Psoas muscle (tissue), 8 donors: ENCODE results near the gene ST6GALNAC2. TPM values are rescaled to one million over a fixed set of nuclear protein-coding genes. Genes with fewer than 3 reads are reported as not detected.

ENCODE experiments used
- ATAC-seq, 4 donors: fragments of 200-7000 bp; cut with Tn5 transposase; one replicate each; pipeline ENCODE4 v1.9.1; 2020; ENCODE audit warnings: moderate library complexity in 3 of 4, mild to moderate bottlenecking in 2 of 4
- DNase-seq, 2 donors: peaks; one replicate each; pipeline ENCODE4 v3.0.0-alpha.2; 2020
- H3K27ac ChIP-seq: fragments of 200-600 bp; one replicate; pipeline ENCODE4 v1.8.0; 2022
- H3K27me3 ChIP-seq, 3 donors: fragments of 200-600 bp in 1 of 3; one replicate each; pipeline versions ENCODE4 v1.6.1 to v1.8.0; 2013 to 2022; ENCODE audit warnings: low read length in 2 of 3, mild to moderate bottlenecking in 2 of 3, moderate library complexity in 1 of 3; ENCODE audit not compliant: insufficient read depth in 3 of 3
- H3K36me3 ChIP-seq, 2 donors: fragments of 200-600 bp in 1 of 2; one replicate each; pipeline versions ENCODE4 v1.6.1 to v1.8.0; 2013 to 2022; ENCODE audit warnings: low read depth in 1 of 2, mild to moderate bottlenecking in 1 of 2, moderate library complexity in 1 of 2; ENCODE audit not compliant: insufficient read depth in 1 of 2
- H3K4me1 ChIP-seq: fragments of 200-600 bp; one replicate; pipeline ENCODE4 v1.8.0; 2022
- H3K4me3 ChIP-seq: fragments of 200-600 bp; one replicate; pipeline ENCODE4 v1.8.0; 2022; ENCODE audit warnings: mild to moderate bottlenecking
- H3K9me3 ChIP-seq: fragments of 200-600 bp; one replicate; pipeline ENCODE4 v1.8.0; 2022
- WGBS, 3 donors: extraction: QIAGEN DNeasy Blood & Tissue Kit; methylation state at CpG; one replicate each; pipeline versions ENCODE4 v1.1.6 to v1.1.7; 2013; 5-methylcytosine and 5-hydroxymethylcytosine counted together
- intact Hi-C, 2 donors: fragments of 100-400 bp; cut with DNase I; formaldehyde crosslinking; loops; one replicate each; pipeline versions ENCODE4 v1.11.0 to v1.14.2; 2022
- polyA plus RNA-seq, 3 donors: library from polyadenylated mRNA; stranded (reverse); fragments of 200-250 nt; gene quantifications; one replicate each; pipeline ENCODE4 v1.2.3, GENCODE V29; 2013
- total RNA-seq, 4 donors: library from RNA; stranded (reverse); fragmentation: NEBNext Ultra II Directional in 2 of 4; extraction: Animal tissue kit (Norgen Biotek cat#: 25700) in 2 of 4; gene quantifications; one replicate each; pipeline versions ENCODE4 v1.2.1 to v1.2.4, GENCODE V29; 2021 to 2023
- TF ChIP-seq, protein P1 (sequence below): fragments of 200-600 bp; IDR thresholded peaks from one replicate; pipeline ENCODE4 v1.8.0; 2022; ENCODE audit warnings: antibody characterized with exemption
- donor health status: healthy with polysubstance abuse.
- donor health status: DM: no; HTN: no; CAD: no; lungs with moderate emphysema.
- donor health status: Bipolar disorder and iron deficiency.
- donor health status: healthy.
- donor health status: DM: yes; HTN: yes; CAD: no.
- donor health status: DM: no; HTN: no; CAD: no.
- donor health status: DM: no; HTN: no; CAD: no.
- donor health status: DM: yes; HTN: yes; CAD: no.

ST6GALNAC2 gene
- total and polyA plus RNA-seq, 7 donors = 1.2 to 17.8 (median 8.7) TPM

- Histone ChIP-seq H3K27me3 (no peaks in the 10 kb centered on the region), H3K4me3 (peak overlapping the region; percentile 27), H3K4me1 (peaks cover 49% of the 10 kb centered on the region), H3K36me3 (no peaks in the 10 kb centered on the region), H3K27ac (peak overlapping the region; percentile 0), H3K9me3 (no peaks in the 10 kb centered on the region)
- ATAC-seq (no peak), DNase-seq (no peak)
- TF ChIP-seq, protein P1, sequence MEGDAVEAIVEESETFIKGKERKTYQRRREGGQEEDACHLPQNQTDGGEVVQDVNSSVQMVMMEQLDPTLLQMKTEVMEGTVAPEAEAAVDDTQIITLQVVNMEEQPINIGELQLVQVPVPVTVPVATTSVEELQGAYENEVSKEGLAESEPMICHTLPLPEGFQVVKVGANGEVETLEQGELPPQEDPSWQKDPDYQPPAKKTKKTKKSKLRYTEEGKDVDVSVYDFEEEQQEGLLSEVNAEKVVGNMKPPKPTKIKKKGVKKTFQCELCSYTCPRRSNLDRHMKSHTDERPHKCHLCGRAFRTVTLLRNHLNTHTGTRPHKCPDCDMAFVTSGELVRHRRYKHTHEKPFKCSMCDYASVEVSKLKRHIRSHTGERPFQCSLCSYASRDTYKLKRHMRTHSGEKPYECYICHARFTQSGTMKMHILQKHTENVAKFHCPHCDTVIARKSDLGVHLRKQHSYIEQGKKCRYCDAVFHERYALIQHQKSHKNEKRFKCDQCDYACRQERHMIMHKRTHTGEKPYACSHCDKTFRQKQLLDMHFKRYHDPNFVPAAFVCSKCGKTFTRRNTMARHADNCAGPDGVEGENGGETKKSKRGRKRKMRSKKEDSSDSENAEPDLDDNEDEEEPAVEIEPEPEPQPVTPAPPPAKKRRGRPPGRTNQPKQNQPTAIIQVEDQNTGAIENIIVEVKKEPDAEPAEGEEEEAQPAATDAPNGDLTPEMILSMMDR = no peak
- intact Hi-C loops = loop anchor here in 1 of 2 donors (1.0 kb wide), 1 partner anchor 24 kb away; no protein-coding TSS in a partner anchor
- whole genome bisulfite sequencing, 3 donors = 75 to 86% (median 85%) methylated on average over 2 of the region's 2 CpGs
Observed at GRCh38 chr17:76547642-76548202, 37.9 kb downstream of the ST6GALNAC2 start.

- no peaks in the 10 kb centered on the region for H3K27me3 ChIP-seq
- ATAC-seq (peak; percentile 74 to 80 (median 78)), DNase-seq (peak in 1 of 2 donors; percentile 40)
- H3K27ac ChIP-seq = no peak overlapping the region
- no peaks in the 10 kb centered on the region for H3K36me3 ChIP-seq
- TF ChIP-seq, protein P1 = peak; percentile 66
- intact Hi-C loops = loop anchor here in 1 of 2 donors (1.0 kb wide), 1 partner anchor 24 kb away; no protein-coding TSS in a partner anchor
- H3K9me3 ChIP-seq = no peaks in the 10 kb centered on the region
- H3K4me3 ChIP-seq = no peak overlapping the region
- 29 to 60% (median 37%) methylated on average over 3 of the region's 3 CpGs for WGBS, 3 donors
- peaks cover 49% of the 10 kb centered on the region for H3K4me1 ChIP-seq
Observed at GRCh38 chr17:76547183-76547641, 38.4 kb downstream of the ST6GALNAC2 start.

- DNase-seq = no peak
- Histone ChIP-seq H3K27ac (no peak overlapping the region), H3K36me3 (no peaks in the 10 kb centered on the region), H3K27me3 (no peaks in the 10 kb centered on the region), H3K4me3 (no peak overlapping the region), H3K9me3 (no peaks in the 10 kb centered on the region), H3K4me1 (peaks cover 49% of the 10 kb centered on the region)
- 53 to 74% (median 61%) methylated on average over 11 of the region's 11 CpGs for WGBS, 3 donors
- TF ChIP-seq, protein P1 = no peak
- intact Hi-C loops = loop anchor here in 1 of 2 donors (1.0 kb wide), 1 partner anchor 23 kb away; no protein-coding TSS in a partner anchor
- peak in 1 of 4 donors; percentile 4 for ATAC-seq
Observed at GRCh38 chr17:76546556-76547182, 39.0 kb downstream of the ST6GALNAC2 start.

GRCh38 chr17:76545918-76546555 lies 39.6 kb downstream of the ST6GALNAC2 start:
- Histone ChIP-seq H3K9me3 (no peaks in the 10 kb centered on the region), H3K4me1 (peaks cover 45% of the 10 kb centered on the region), H3K4me3 (no peak overlapping the region), H3K27me3 (no peaks in the 10 kb centered on the region), H3K27ac (no peak overlapping the region), H3K36me3 (no peaks in the 10 kb centered on the region)
- 61 to 77% (median 69%) methylated on average over 13 of the region's 13 CpGs for WGBS, 3 donors
- no peak for DNase-seq
- TF ChIP-seq, protein P1 = no peak
- ATAC-seq = no peak
- intact Hi-C loops = no loop called here
